Right renal cortex interstitium (tissue), 3 donors: ENCODE measurements around the gene IFT20. TPM values are rescaled to one million over a fixed set of nuclear protein-coding genes. Genes with fewer than 3 reads are reported as not detected.
"Not testable (repeated sequence)": the region's sequence is repeated elsewhere in the genome, so short reads cannot be mapped to it uniquely, and the experiment has no call there.

ENCODE experiments used
- DNase-seq, 3 donors: peaks; one replicate each; pipeline ENCODE4 v3.0.0-alpha.2; 2013; ENCODE audit warnings: low read depth in 3 of 3, low spot score in 2 of 3
- polyA plus RNA-seq, 3 donors: library from polyadenylated mRNA; unstranded; fragments of 120-200 nt; gene quantifications; one replicate each; pipeline ENCODE4 v1.2.1, GENCODE V29; 2013; ENCODE audit not compliant: insufficient read length in 3 of 3

IFT20 gene
- polyA plus RNA-seq, 3 donors, result 53.7 to 59.0 (median 56.8) TPM

- DNase-seq, result no peak
These were observed 17.9 kb downstream of the IFT20 start for GRCh38 chr17:28317099-28317965.

DNA sequence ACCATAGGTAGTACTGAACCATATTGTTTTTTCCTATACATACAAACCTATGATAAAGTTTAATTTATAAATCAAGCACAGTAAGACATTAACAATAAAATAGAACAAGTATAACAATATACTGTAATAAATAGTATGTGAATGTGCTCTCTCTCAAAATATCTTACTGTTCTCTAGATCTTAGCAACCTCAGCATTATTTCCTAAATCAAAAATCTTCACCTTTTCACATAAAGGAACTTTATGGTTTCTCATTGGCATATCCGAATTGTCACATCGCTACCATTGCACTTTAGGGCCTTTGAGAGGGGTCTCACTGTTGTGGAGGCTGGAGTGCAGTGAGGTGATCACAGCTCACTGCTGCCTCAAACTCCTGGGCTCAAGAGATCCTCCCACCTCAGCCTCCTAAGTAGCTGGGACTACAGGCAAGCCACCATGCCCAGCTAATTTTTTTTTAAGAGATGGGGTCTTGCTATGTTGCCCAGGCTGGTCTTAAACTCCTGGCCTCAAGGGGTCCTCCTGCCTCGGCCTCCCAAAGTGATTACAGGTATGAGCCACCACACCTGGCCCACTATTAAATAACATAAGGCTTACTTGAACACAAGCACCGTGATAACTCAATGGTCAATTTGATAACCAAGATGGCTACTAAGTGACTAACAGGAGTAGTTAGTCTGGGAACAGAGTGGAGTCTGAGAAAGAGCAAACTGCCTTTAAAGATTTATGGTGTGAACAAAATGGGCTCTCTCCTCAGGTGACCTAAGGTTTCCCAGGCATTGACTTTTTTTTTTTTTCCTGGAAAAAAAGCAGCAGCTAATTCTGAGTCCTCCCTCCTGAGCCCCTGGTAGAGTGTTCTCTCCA is 19.2 kb downstream of the IFT20 start:
- DNase-seq, result no peak

GRCh38 chr17:28313841-28314240 is 21.4 kb downstream of the IFT20 start:
- no peak for DNase-seq

- DNase-seq, result no peak
These were observed 28.3 kb downstream of the IFT20 start for GRCh38 chr17:28306954-28307401.

- no peak for DNase-seq
These were observed 36.8 kb downstream of the IFT20 start for GRCh38 chr17:28298449-28298848.

DNA sequence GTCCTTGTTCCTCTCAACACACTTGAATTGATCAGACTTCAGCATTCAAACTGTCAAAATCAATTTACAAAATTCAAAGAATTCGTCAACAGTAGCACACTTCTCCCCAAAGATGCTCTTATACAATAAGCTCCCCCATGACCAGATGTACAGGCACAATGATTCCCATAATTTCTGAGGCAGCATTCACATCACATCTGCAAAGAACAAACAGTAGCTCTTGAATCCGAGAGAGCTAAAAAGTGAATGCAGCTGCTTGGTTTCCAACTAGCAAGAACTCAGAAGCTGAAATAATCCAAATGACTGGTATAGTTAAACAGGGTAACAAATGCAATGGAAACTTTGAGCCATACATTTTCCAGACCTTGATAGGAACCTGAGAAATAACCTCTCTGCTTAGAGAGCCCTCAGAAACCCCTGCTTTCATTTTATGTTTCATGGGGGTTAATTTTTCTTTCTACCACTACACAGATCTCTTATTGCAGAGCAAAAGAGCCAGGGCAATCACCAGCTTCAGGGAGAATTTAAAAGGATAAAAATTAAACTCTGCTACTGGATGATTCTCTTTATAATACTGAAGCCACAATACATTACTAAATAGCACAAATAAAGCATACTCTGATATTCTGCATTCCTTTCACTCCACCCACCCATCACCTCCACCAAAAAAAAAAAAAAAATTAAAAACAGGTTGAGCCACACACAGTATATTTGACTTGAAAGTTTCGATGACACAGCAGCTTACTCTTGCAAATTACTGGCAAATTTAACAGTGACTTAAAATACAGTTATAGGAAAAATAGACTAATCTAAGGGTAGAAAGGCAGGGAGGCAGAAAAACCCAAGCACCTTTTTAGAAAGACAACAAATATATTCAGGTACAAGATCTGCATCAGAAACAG is 39.3 kb downstream of the IFT20 start:
- DNase-seq, result no peak

GRCh38 chr17:28293994-28294393 is 41.3 kb downstream of the IFT20 start:
- no peak for DNase-seq

DNA sequence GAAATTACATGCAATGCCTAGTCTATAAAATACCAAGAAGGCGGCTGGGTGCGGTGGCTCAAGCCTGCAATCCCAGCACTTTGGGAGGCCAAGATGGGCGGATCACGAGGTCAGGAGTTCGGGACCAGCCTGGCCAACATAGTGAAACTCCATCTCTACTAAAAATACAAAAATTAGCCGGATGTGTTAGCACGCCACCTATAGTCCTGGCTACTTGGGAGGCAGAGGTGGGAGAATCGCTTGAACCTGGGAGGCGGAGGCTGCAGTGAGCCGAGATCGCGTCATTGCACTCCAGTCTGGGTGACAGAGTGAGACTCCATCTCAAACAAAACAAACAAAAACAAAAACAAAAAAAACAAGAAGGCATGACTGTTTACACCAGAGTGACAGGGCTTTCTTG is 42.4 kb downstream of the IFT20 start:
- not testable (repeated sequence) for DNase-seq

DNA sequence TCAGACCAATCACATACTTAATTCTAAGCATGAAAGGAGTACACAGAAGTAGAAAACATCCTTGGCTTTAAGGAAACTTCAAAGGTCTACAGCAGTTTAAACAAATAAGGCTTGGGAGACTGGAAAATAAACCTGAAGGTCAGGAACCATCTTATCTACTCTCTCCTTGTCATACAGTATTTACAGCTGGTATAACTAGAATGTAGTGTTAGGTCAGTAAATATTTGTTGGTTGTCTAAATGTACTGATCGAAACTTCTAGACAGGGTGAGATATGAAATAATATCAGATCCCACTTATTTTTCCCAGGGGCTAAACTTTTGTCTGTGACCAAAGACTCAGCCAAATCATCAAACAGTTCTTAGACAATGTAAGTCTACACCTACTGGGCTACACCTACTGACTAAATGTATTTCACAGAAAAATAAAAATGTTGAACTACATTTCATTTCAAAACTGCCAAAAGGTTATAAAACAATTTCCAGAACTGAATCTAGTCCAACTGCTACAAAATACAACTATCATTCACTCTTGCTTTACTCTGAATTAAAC is 43.4 kb downstream of the IFT20 start:
- no peak for DNase-seq

- DNase-seq, result no peak
These were observed 44.6 kb downstream of the IFT20 start for GRCh38 chr17:28290703-28291102.

GRCh38 chr17:28285965-28286364 is 49.3 kb downstream of the IFT20 start:
- DNase-seq, result no peak

GRCh38 chr17:28282596-28282995 is 52.7 kb downstream of the IFT20 start:
- DNase-seq, result no peak

DNA sequence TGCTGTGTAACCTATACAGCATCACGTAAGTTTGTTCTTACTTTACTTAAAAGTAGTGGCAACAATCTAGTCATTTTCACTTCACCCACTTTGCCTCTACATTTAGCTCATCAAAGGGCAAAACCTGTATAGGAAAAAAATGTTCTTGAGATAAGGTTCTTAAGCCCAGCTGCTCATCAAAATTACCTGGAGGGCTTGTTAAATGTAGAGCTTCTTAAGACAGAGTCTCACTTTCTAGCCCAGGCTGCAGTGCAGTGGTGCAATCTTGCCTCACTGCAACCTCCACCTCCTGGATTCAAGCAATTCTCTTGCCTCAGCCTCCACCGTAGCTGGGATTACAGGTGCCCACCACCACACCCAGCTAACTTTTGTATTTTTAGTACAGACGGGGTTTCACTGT is 54.4 kb downstream of the IFT20 start:
- no peak for DNase-seq

GRCh38 chr17:28279411-28279810 is 55.9 kb downstream of the IFT20 start:
- DNase-seq, result no peak

Other genes starting within 250 kb of the IFT20 start
- 10 to 100 TPM; 52.5 to 56.9 (median 56.3) TPM for gene TMEM97, start 16.3 kb downstream of the IFT20 start, polyA plus RNA-seq
- gene TNFAIP1, start 289 bp upstream of the IFT20 start, polyA plus RNA-seq, result 10 to 100 TPM; 42.6 to 44.0 (median 43.1) TPM
- gene POLDIP2, start 22.1 kb upstream of the IFT20 start, polyA plus RNA-seq, result 10 to 100 TPM; 89.1 to 95.7 (median 91.8) TPM
- not detected for gene SEBOX, start 29.7 kb upstream of the IFT20 start, polyA plus RNA-seq
- gene VTN, start 34.8 kb upstream of the IFT20 start, polyA plus RNA-seq, result 10 to 100 TPM in 2 of 3 donors, 1 to 10 TPM in 1; 8.5 to 22.3 (median 11.7) TPM
- 10 to 100 TPM; 11.4 to 14.8 (median 12.2) TPM for gene SARM1, start 36.2 kb upstream of the IFT20 start, polyA plus RNA-seq
- gene SLC46A1, start 70.7 kb upstream of the IFT20 start, polyA plus RNA-seq, result 10 to 100 TPM; 13.9 to 15.4 (median 14.5) TPM
- gene SLC13A2, start 138.2 kb upstream of the IFT20 start, polyA plus RNA-seq, result 10 to 100 TPM in 2 of 3 donors, 1 to 10 TPM in 1; 7.4 to 21.4 (median 15.6) TPM
- under 1 TPM; 0.31 to 0.65 (median 0.41) TPM for gene FOXN1, start 170.9 kb upstream of the IFT20 start, polyA plus RNA-seq
- 10 to 100 TPM; 51.9 to 61.9 (median 57.3) TPM for gene UNC119, start 217.2 kb upstream of the IFT20 start, polyA plus RNA-seq
- gene PIGS, start 236.1 kb upstream of the IFT20 start, polyA plus RNA-seq, result 100 to 1,000 TPM in 1 of 3 donors, 10 to 100 TPM in 2; 89.6 to 109 (median 96.6) TPM
- 10 to 100 TPM; 23.4 to 26.9 (median 25.3) TPM for gene ALDOC, start 241.4 kb upstream of the IFT20 start, polyA plus RNA-seq